Measurements from ENCODE around the gene ROM1. TPM values are rescaled to one million over a fixed set of nuclear protein-coding genes. Genes with fewer than 3 reads are reported as not detected.
"Not testable (repeated sequence)": the region's sequence is repeated elsewhere in the genome, so short reads cannot be mapped to it uniquely, and the experiment has no call there.

ROM1 gene
- total RNA-seq, 2 experiments from 2014 or later = 1.4 to 2.4 TPM

GRCh38 chr11:62648185-62648966 lies 35.3 kb downstream of the ROM1 start:
- peaks cover 8% of the 10 kb centered on the region for H3K36me3 Mint-ChIP-seq
- H3K9me3 Mint-ChIP-seq = no peaks in the 10 kb centered on the region
- H3K27ac Mint-ChIP-seq = no peak overlapping the region
- no peak for ATAC-seq (ENCODE audit: low read depth)
- DNase-seq = no peak
- POLR2A ChIA-PET = interaction anchor here (0.6 to 5.5 kb wide), 10 partner anchors 11 to 193 kb away, joined by 3 to 40 read pairs (median 4); partner anchors contain the start of genes B3GAT3, C11orf98, CSKMT and HNRNPUL2
- no peak overlapping the region for H3K4me3 Mint-ChIP-seq
- H3K27me3 Mint-ChIP-seq = no peaks in the 10 kb centered on the region
- H3K4me1 Mint-ChIP-seq = peaks cover 26% of the 10 kb centered on the region

DNA sequence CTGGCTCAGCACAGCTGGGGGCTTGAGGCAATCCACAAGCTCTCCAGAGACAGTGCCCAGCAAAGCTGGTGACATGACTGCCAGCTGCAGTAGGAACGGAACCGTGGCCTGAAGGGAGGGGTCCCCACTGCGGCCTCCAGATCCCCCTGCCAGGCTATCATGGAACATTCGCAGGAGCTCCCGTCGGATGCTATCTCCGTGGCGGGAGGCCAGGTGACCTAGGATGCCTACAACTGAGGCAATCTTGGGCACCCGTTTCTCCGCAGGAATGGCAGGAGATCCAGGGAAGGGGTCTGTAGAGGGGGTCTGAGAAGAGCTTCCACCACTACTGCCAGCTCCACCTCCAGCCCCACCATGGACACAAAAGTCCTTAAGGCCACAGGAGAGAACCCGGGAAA lies 35.9 kb downstream of the ROM1 start:
- peaks cover 10% of the 10 kb centered on the region for H3K36me3 Mint-ChIP-seq
- H3K9me3 Mint-ChIP-seq = no peaks in the 10 kb centered on the region
- H3K4me3 Mint-ChIP-seq = no peak overlapping the region
- POLR2A ChIA-PET = interaction anchor here (0.6 to 5.5 kb wide), 7 partner anchors 16 to 57 kb away, joined by 3 to 40 read pairs (median 7); partner anchors contain the start of genes B3GAT3, C11orf98, CSKMT and LBHD1
- DNase-seq = no peak
- peaks cover 29% of the 10 kb centered on the region for H3K4me1 Mint-ChIP-seq
- no peaks in the 10 kb centered on the region for H3K27me3 Mint-ChIP-seq
- H3K27ac Mint-ChIP-seq = no peak overlapping the region
- ATAC-seq (ENCODE audit: low read depth) = no peak

GRCh38 chr11:62649486-62649885 lies 36.4 kb downstream of the ROM1 start:
- Mint-ChIP-seq H3K9me3 (no peaks in the 10 kb centered on the region), H3K4me3 (no peak overlapping the region), H3K4me1 (peaks cover 28% of the 10 kb centered on the region), H3K27me3 (no peaks in the 10 kb centered on the region), H3K27ac (no peak overlapping the region), H3K36me3 (peaks cover 10% of the 10 kb centered on the region)
- POLR2A ChIA-PET = interaction anchor here (0.6 to 5.5 kb wide), 7 partner anchors 8 to 58 kb away, joined by 3 to 40 read pairs (median 7); partner anchors contain the start of genes B3GAT3, C11orf98, CSKMT and LBHD1
- ATAC-seq (ENCODE audit: low read depth) = no peak
- DNase-seq = no peak

- peaks cover 23% of the 10 kb centered on the region for H3K4me1 Mint-ChIP-seq
- H3K36me3 Mint-ChIP-seq; H3K4me3 Mint-ChIP-seq; ATAC-seq (ENCODE audit: low read depth); DNase-seq; H3K27me3 Mint-ChIP-seq; H3K9me3 Mint-ChIP-seq; H3K27ac Mint-ChIP-seq: not testable (repeated sequence)
- POLR2A ChIA-PET = interaction anchor here (0.9 to 1.2 kb wide), 2 partner anchors 22 to 49 kb away, joined by 5 to 6 read pairs; partner anchors contain the start of genes LBHD1 and MTA2
Observed at GRCh38 chr11:62650283-62650682, 37.2 kb downstream of the ROM1 start.

DNA sequence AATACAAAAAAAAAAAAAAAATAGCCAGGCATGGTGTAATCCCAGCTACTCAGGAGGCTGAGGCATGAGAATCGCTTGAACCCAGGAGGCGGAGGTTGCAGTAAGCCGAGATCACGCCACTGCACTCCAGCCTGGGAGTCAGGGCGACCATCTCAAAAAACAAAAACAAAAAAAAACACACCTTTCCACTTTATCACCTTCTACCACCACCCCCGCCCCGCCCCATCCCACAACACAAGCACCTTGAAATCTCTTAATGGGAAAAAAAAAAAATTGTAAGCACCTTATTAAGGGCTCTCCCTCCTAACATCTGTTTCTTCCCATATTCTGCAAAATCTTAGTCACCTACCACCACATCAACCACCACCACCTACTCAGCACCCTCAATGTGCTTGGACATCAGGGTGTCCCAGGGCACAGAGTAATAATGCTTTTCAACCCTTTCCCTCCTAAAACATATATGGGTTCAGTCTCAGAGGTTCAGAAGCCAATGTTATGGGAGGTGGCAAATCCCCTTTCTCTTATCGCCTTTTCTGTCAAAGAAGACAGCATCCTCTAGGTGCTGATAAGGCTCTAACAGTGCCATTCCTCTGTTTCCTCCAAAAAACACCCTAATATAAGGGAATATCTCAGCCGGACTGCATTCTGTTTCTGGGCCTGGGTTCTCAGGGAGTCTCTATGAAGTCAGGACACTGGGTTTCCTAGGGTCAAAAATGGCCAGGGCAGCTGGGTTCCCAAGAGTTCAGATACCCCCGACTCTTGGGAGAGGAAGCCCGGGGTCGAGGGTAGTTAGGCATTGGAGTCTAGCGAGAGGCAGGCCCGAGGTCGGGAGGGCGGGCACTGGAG lies 39.3 kb downstream of the ROM1 start:
- H3K27me3 Mint-ChIP-seq = no peaks in the 10 kb centered on the region
- DNase-seq (no peak), ATAC-seq (ENCODE audit: low read depth) (no peak)
- H3K27ac Mint-ChIP-seq = peak overlapping the region; percentile 91
- peak overlapping the region; percentile 94 for H3K4me3 Mint-ChIP-seq
- peaks cover 4% of the 10 kb centered on the region for H3K36me3 Mint-ChIP-seq
- peaks cover 17% of the 10 kb centered on the region for H3K4me1 Mint-ChIP-seq
- no peaks in the 10 kb centered on the region for H3K9me3 Mint-ChIP-seq
- POLR2A ChIA-PET = interaction anchor here (0.7 to 8.4 kb wide), 22 partner anchors 9 to 250 kb away, joined by 3 to 187 read pairs (median 5); partner anchors contain the start of genes B3GAT3, C11orf98, CSKMT and EEF1G

DNA sequence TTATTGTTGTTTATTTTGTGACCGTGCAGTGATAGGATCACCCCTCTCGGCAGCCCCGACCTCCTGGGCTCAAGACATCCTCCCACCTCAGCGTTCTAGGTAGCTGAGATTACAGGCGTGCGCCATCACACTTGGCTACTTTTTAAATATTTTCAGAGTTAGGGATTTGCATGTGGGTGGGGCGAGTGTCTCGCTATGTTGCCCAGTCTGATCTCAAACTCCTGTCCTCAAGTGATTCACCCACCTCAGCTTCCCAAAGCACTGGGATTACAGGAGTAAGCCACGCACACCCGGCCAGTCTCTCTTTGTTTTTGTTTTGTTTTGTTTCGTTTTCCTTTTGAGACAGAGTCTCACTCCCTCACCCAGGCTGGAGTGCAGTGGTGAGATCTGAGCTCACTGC lies 41.2 kb downstream of the ROM1 start:
- no peak for ATAC-seq (ENCODE audit: low read depth)
- no peaks in the 10 kb centered on the region for H3K27me3 Mint-ChIP-seq
- peaks cover 4% of the 10 kb centered on the region for H3K36me3 Mint-ChIP-seq
- peaks cover 17% of the 10 kb centered on the region for H3K4me1 Mint-ChIP-seq
- H3K27ac Mint-ChIP-seq = peak overlapping the region; percentile 63
- POLR2A ChIA-PET = interaction anchor here (0.6 to 8.4 kb wide), 5 partner anchors 11 to 101 kb away, joined by 4 to 187 read pairs (median 8); partner anchors contain the start of genes C11orf98, CSKMT, LBHD1 and TUT1
- DNase-seq = no peak
- H3K4me3 Mint-ChIP-seq = peak overlapping the region; percentile 37
- H3K9me3 Mint-ChIP-seq = no peaks in the 10 kb centered on the region

DNA sequence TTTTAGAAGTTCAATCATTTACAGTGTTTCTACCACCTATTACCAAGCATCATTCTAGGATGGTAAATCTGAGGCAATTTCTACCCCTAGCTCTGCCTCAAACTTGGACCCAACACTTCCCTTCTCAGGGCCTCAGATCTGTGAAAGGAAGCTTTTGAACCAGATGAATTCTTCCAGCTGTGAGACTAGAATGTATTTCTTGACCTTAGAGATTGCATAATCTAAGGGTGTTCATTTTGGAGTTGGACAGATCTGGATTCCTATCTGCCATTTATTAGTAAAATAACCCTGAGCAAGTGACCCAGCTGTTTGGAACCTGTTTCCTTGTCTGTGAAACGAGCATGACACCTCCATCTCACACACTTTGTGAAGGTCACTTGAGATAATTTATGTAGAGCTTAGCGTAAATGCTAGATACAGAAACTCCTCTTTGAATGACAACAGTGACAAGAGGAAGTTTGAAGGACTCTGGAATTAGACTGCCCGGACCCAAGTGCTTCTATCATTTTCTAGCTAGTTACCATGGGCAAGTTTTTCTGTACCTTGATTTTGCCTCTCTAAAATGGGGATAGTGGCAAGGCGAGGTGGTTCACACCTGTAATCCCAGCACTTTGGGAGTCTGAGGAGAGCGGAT lies 43.9 kb downstream of the ROM1 start:
- H3K27ac Mint-ChIP-seq = no peak overlapping the region
- no peak overlapping the region for H3K4me3 Mint-ChIP-seq
- ATAC-seq (ENCODE audit: low read depth) (no peak), DNase-seq (no peak)
- POLR2A ChIA-PET = interaction anchor here (0.7 to 8.4 kb wide), 5 partner anchors 8 to 55 kb away, joined by 3 to 187 read pairs (median 5); partner anchors contain the start of genes B3GAT3, C11orf98, CSKMT and LBHD1
- no peaks in the 10 kb centered on the region for H3K27me3 Mint-ChIP-seq
- no peaks in the 10 kb centered on the region for H3K9me3 Mint-ChIP-seq
- peaks cover 2% of the 10 kb centered on the region for H3K36me3 Mint-ChIP-seq
- peaks cover 13% of the 10 kb centered on the region for H3K4me1 Mint-ChIP-seq

DNA sequence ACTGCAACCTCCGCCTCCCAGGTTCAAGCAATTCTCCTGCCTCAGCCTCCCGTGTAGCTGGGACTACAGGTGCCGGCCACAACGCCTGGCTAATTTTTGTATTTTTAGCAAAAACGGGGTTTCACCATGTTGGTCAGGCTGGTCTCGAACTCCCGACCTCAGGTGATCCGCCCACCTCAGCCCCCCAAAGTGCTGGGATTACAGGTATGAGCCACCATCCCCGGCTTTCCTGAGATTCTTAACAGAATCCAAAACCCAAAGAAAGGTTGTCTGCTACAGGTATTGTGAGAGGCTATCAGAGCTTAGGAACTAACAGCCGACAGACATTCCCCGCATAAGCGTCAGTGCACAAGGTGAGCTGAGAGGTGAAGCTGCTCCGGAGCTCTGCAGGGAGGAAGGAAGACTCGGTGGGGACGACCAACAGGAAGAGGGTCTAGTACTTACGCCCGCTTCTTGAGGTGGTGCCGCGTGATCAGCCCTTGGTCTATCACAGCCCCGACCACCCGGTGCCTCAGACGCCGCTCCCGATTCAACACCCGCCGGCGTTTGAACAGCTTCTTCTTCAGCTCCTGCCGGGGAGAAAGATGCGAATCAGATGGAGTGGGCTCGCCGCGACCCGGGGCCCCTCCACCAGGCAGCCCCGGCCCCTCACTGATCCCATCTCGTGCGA lies 51.5 kb downstream of the ROM1 start:
- peaks cover 29% of the 10 kb centered on the region for H3K4me1 Mint-ChIP-seq
- H3K4me3 Mint-ChIP-seq = peak overlapping the region; percentile 97
- no peaks in the 10 kb centered on the region for H3K9me3 Mint-ChIP-seq
- peaks cover 19% of the 10 kb centered on the region for H3K36me3 Mint-ChIP-seq
- peak; percentile 58 for ATAC-seq (ENCODE audit: low read depth)
- H3K27me3 Mint-ChIP-seq = no peaks in the 10 kb centered on the region
- no peak for DNase-seq
- POLR2A ChIA-PET = interaction anchor here (0.6 to 7.0 kb wide), 43 partner anchors 10 to 1301 kb away, joined by 3 to 187 read pairs (median 9); partner anchors contain the start of genes B3GAT3, BSCL2, EEF1G and EML3
- peak overlapping the region; percentile 94 for H3K27ac Mint-ChIP-seq

Small RNA genes lying within 50 kb of the gene (microRNA-seq; reads per million reads assigned to microRNA genes)
- gene MIR6747 = 2.1 reads per million

Other genes starting within 250 kb of the ROM1 start
- gene SCGB1A1, start 194.2 kb upstream of the ROM1 start, total RNA-seq = not detected
- 100 to 1,000 TPM; 278 to 344 TPM for gene AHNAK, start 66.5 kb upstream of the ROM1 start, total RNA-seq
- gene EEF1G, start 39.4 kb upstream of the ROM1 start, total RNA-seq = 1,000 to 10,000 TPM; 1,132 to 1,152 TPM
- 10 to 100 TPM; 27.2 to 38.2 TPM for gene TUT1, start 21.7 kb upstream of the ROM1 start, total RNA-seq
- 100 to 1,000 TPM; 231 to 233 TPM for gene MTA2, start 11.4 kb upstream of the ROM1 start, total RNA-seq
- 100 to 1,000 TPM; 183 to 185 TPM for gene EML3, start 482 bp upstream of the ROM1 start, total RNA-seq
- 10 to 100 TPM; 76.1 to 87.0 TPM for gene B3GAT3, start 8.7 kb downstream of the ROM1 start, total RNA-seq
- gene GANAB, start 33.4 kb downstream of the ROM1 start, total RNA-seq = 100 to 1,000 TPM; 291 to 300 TPM
- gene INTS5, start 40.0 kb downstream of the ROM1 start, total RNA-seq = 10 to 100 TPM; 30.1 to 30.2 TPM
- 100 to 1,000 TPM in 1 of 2 experiments, 10 to 100 TPM in 1; 99.9 to 104 TPM for gene C11orf98, start 52.0 kb downstream of the ROM1 start, total RNA-seq
- gene CSKMT, start 52.1 kb downstream of the ROM1 start, total RNA-seq = 10 to 100 TPM; 23.3 to 27.3 TPM
- gene UQCC3, start 58.4 kb downstream of the ROM1 start, total RNA-seq = 1 to 10 TPM; 6.7 to 6.8 TPM
- 10 to 100 TPM; 23.5 to 23.6 TPM for gene LBHD1, start 59.0 kb downstream of the ROM1 start, total RNA-seq
- 100 to 1,000 TPM; 135 to 136 TPM for gene UBXN1, start 65.8 kb downstream of the ROM1 start, total RNA-seq
- under 1 TPM; 0.19 to 0.23 TPM for gene LRRN4CL, start 76.3 kb downstream of the ROM1 start, total RNA-seq
- 10 to 100 TPM; 29.9 to 39.4 TPM for gene BSCL2, start 94.2 kb downstream of the ROM1 start, total RNA-seq
- gene GNG3, start 94.4 kb downstream of the ROM1 start, total RNA-seq = not detected
- 10 to 100 TPM; 67.9 to 72.5 TPM for gene HNRNPUL2, start 114.2 kb downstream of the ROM1 start, total RNA-seq
- gene TTC9C, start 115.2 kb downstream of the ROM1 start, total RNA-seq = 10 to 100 TPM; 49.5 to 56.4 TPM
- 10 to 100 TPM; 14.0 to 17.1 TPM for gene ZBTB3, start 140.9 kb downstream of the ROM1 start, total RNA-seq
- 10 to 100 TPM; 79.1 to 84.6 TPM for gene POLR2G, start 148.3 kb downstream of the ROM1 start, total RNA-seq
- 10 to 100 TPM; 20.6 to 22.2 TPM for gene TAF6L, start 158.1 kb downstream of the ROM1 start, total RNA-seq
- gene TMEM179B, start 174.1 kb downstream of the ROM1 start, total RNA-seq = 10 to 100 TPM; 48.7 to 52.2 TPM
- 10 to 100 TPM; 14.0 to 15.2 TPM for gene TMEM223, start 178.7 kb downstream of the ROM1 start, total RNA-seq
- 100 to 1,000 TPM; 124 to 131 TPM for gene NXF1, start 192.2 kb downstream of the ROM1 start, total RNA-seq
- gene STX5, start 218.8 kb downstream of the ROM1 start, total RNA-seq = 10 to 100 TPM; 43.4 to 44.3 TPM
- gene TEX54, start 219.6 kb downstream of the ROM1 start, total RNA-seq = not detected
- 10 to 100 TPM; 75.2 to 78.0 TPM for gene WDR74, start 226.3 kb downstream of the ROM1 start, total RNA-seq